ENCODE data around the gene RAPGEF1. TPM values are rescaled to one million over a fixed set of nuclear protein-coding genes. Genes with fewer than 3 reads are reported as not detected.

Gene RAPGEF1
- total and polyA plus RNA-seq, 2 donors (not counting 3 experiments of a cell fraction or from before 2014, with no cell fraction given), result 50.0 to 124 TPM

DNA sequence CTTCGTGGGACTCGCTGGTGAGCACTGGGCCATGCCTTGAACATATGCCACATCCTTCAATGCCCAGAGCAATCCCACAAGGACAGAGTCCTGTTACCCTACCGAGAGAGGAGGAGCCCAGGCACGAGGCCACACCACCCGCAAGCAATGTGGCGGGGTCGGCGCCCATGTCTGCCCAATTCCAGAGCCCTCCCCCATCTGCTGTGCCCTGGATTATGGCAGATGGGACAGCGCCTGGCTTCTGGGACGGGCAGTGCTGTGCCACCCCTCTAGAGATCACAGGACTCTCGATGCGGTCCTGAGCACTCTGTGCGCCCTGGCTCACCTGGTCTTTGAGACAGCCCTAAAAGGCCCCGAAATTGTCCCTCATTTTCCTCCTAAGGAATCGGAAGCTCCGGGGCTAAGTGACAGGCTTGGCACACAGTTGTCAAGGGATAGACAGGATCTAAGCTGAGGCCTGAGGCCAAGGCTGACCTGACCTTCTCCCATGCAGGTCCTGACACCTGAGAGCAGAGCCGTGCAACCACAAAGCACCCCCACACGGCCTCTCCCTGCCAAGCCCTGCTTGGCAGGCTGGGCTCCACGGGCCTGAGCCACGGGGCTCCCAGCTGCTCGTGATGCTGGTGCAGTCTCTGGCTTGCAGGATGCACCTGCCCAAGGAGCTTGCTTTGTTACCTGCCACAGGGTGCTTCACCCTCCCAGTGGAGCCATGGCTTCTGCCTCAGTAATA is 145.8 kb downstream of the RAPGEF1 start:
- Histone ChIP-seq H3K9me1 (replicated peaks; ENCODE audit: control insufficient read depth, extremely low read depth, insufficient read depth, low read length) (no peaks in the 10 kb centered on the region), H2AFZ (ENCODE audit: low read depth, low read length) (no peak overlapping the region), H3K36me3 (ENCODE audit: control insufficient read depth in 2 of 2, extremely low read depth in 1 of 2, insufficient read depth in 2 of 2, low read length in 2 of 2) (peaks cover 7 to 48% of the 10 kb centered on the region in 2 experiments), H3K79me2 (ENCODE audit: control insufficient read depth, insufficient read depth, low read length) (no peaks in the 10 kb centered on the region), H3K27me3 (ENCODE audit: control insufficient read depth in 2 of 2, insufficient read depth in 2 of 2, low read length in 2 of 2) (no peaks in the 10 kb centered on the region), H4K20me1 (replicated peaks; ENCODE audit: control insufficient read depth, extremely low read depth, insufficient read depth, low read length) (no peaks in the 10 kb centered on the region), H3K4me1 (ENCODE audit: control insufficient read depth, extremely low read depth, insufficient read depth, low read length) (peaks cover 14% of the 10 kb centered on the region), H3K4me3 (replicated peaks in 1 of 3; ENCODE audit: insufficient read depth in 1 of 3, low read depth in 1 of 3, low read length in 3 of 3) (no peak overlapping the region), H3K27ac (ENCODE audit: insufficient read depth, low read depth, low read length) (no peak overlapping the region), H3K9me3 (replicated peaks; ENCODE audit: control insufficient read depth, insufficient read depth, low read length) (no peaks in the 10 kb centered on the region), H3K4me2 (ENCODE audit: insufficient read depth, low read length) (no peak overlapping the region), H3K9ac (replicated peaks; ENCODE audit: extremely low read depth, insufficient read depth, low read length) (no peak overlapping the region)
- BruUV-seq (replicated peaks), result no TSS peak
- TF ChIP-seq POLR2AphosphoS5 (IDR thresholded peaks at IDR 0.05; ENCODE audit: insufficient read depth, low read depth, low read length) (no peak), MYC (IDR thresholded peaks at IDR 0.05; ENCODE audit: low read depth, low read length) (no peak), POLR2A (IDR thresholded peaks at IDR 0.05; ENCODE audit: low read depth, low read length) (no peak), GATA2 (IDR thresholded peaks at IDR 0.05; ENCODE audit: insufficient read depth, insufficient read length, low read depth, low read length) (no peak)
- dilution Hi-C loops (cut with MboI; ENCODE audit: extremely low pct_ligation_motif_present, low sequenced_read_pairs) (no loop called here), intact Hi-C loops (cut with micrococcal nuclease) (no loop called here)
- ChIA-PET POLR2A (no interaction called here), CTCF (interaction anchor here (1.3 to 4.1 kb wide), 2 partner anchors 71 to 148 kb away, joined by 3 to 89 read pairs; partner anchors contain the start of gene RAPGEF1)
- DNase-seq (ENCODE audit: low read depth, low spot score), result no peak
- no peak for FAIRE-seq

DNA sequence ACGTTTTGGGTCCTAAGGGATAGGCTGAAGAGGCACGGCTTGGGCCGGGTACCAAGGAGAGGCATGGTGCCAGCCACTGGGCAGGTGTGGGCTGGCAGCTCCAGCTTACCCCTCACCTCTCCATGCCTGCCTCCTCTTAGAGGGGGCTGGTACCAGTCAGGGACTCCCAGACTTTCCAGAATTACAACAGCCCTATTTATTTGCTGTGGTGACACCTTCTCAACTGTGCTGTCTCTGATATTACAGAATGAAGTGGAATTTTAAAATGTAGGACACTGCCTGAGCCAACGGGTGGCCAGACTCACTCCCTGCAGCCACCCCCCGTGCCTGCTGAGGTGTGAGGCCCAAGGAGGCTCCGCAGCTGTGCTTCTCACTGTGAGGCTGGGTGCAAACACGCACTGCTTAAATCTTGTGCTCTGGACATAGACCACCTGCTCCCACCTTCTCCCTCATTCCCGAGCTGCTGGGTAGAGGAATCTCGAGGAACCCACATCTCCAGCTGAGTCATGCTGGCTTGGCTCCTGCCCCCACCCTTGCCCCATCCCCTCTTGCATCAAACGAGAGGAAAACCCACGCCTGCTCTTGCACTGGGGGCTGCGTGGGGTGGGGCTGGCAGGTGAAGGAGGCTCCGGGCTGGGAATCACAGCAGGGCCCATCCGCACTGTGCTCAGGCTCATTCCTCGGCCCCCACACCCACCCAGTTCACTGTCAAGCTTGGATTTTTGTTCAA is 146.6 kb downstream of the RAPGEF1 start:
- H3K9me1 ChIP-seq (replicated peaks; ENCODE audit: control insufficient read depth, extremely low read depth, insufficient read depth, low read length), result no peaks in the 10 kb centered on the region
- no peaks in the 10 kb centered on the region for H3K27me3 ChIP-seq (ENCODE audit: control insufficient read depth in 2 of 2, insufficient read depth in 2 of 2, low read length in 2 of 2)
- POLR2A ChIA-PET, result no interaction called here
- no peaks in the 10 kb centered on the region for H4K20me1 ChIP-seq (replicated peaks; ENCODE audit: control insufficient read depth, extremely low read depth, insufficient read depth, low read length)
- H2AFZ ChIP-seq (ENCODE audit: low read depth, low read length), result no peak overlapping the region
- DNase-seq (ENCODE audit: low read depth, low spot score) (no peak), FAIRE-seq (no peak)
- no TSS peak for BruUV-seq (replicated peaks)
- H3K36me3 ChIP-seq (ENCODE audit: control insufficient read depth in 2 of 2, extremely low read depth in 1 of 2, insufficient read depth in 2 of 2, low read length in 2 of 2), result peaks cover 7 to 55% of the 10 kb centered on the region in 2 experiments
- no peak overlapping the region for H3K9ac ChIP-seq (replicated peaks; ENCODE audit: extremely low read depth, insufficient read depth, low read length)
- H3K4me2 ChIP-seq (ENCODE audit: insufficient read depth, low read length), result no peak overlapping the region
- H3K4me1 ChIP-seq (ENCODE audit: control insufficient read depth, extremely low read depth, insufficient read depth, low read length), result peaks cover 14% of the 10 kb centered on the region
- dilution Hi-C loops (cut with MboI; ENCODE audit: extremely low pct_ligation_motif_present, low sequenced_read_pairs), result no loop called here
- intact Hi-C loops (cut with micrococcal nuclease), result no loop called here
- CTCF ChIA-PET, result interaction anchor here (1.2 to 4.1 kb wide), 3 partner anchors 72 to 149 kb away, joined by 3 to 89 read pairs (median 3); partner anchors contain the start of gene RAPGEF1
- no peak overlapping the region for H3K27ac ChIP-seq (ENCODE audit: insufficient read depth, low read depth, low read length)
- TF ChIP-seq GATA2 (IDR thresholded peaks at IDR 0.05; ENCODE audit: insufficient read depth, insufficient read length, low read depth, low read length) (no peak), FOS (IDR thresholded peaks at IDR 0.05; ENCODE audit: borderline replicate concordance, insufficient read depth, low read length) (no peak), MYC (IDR thresholded peaks at IDR 0.05; ENCODE audit: low read depth, low read length) (no peak), POLR2AphosphoS5 (IDR thresholded peaks at IDR 0.05; ENCODE audit: insufficient read depth, low read depth, low read length) (no peak)
- H3K4me3 ChIP-seq (replicated peaks in 1 of 3; ENCODE audit: insufficient read depth in 1 of 3, low read depth in 1 of 3, low read length in 3 of 3), result no peak overlapping the region
- H3K79me2 ChIP-seq (ENCODE audit: control insufficient read depth, insufficient read depth, low read length), result no peaks in the 10 kb centered on the region
- no peaks in the 10 kb centered on the region for H3K9me3 ChIP-seq (replicated peaks; ENCODE audit: control insufficient read depth, insufficient read depth, low read length)
